Measurements from ENCODE around the gene NR2F2.
"Not testable (repeated sequence)": the region's sequence is repeated elsewhere in the genome, so short reads cannot be mapped to it uniquely, and the experiment has no call there.

Gene NR2F2

GRCh38 chr15:96369351-96369750 is 38.9 kb downstream of the NR2F2 start:
- H3K4me3 ChIP-seq (ENCODE audit: low read length) = no peak overlapping the region
- TF ChIP-seq CTCF (conservative IDR thresholded peaks at IDR 0.05; ENCODE audit: low read length) = no peak
- DNase-seq (ENCODE audit: low read depth) = no peak

- TF ChIP-seq CTCF (conservative IDR thresholded peaks at IDR 0.05; ENCODE audit: low read length) = no peak
- H3K4me3 ChIP-seq (ENCODE audit: low read length) = no peak overlapping the region
- no peak for DNase-seq (ENCODE audit: low read depth)
Observed at GRCh38 chr15:96369825-96370621, 39.5 kb downstream of the NR2F2 start.

GRCh38 chr15:96372554-96372953 is 42.1 kb downstream of the NR2F2 start:
- no peak for DNase-seq (ENCODE audit: low read depth)
- TF ChIP-seq CTCF (conservative IDR thresholded peaks at IDR 0.05; ENCODE audit: low read length) = no peak
- H3K4me3 ChIP-seq (ENCODE audit: low read length) = no peak overlapping the region

GRCh38 chr15:96374499-96374898 is 44.0 kb downstream of the NR2F2 start:
- no peak for DNase-seq (ENCODE audit: low read depth)
- H3K4me3 ChIP-seq (ENCODE audit: low read length) = no peak overlapping the region
- no peak for TF ChIP-seq CTCF (conservative IDR thresholded peaks at IDR 0.05; ENCODE audit: low read length)

GRCh38 chr15:96379592-96379991 is 49.1 kb downstream of the NR2F2 start:
- DNase-seq (ENCODE audit: low read depth); H3K4me3 ChIP-seq (ENCODE audit: low read length): not testable (repeated sequence)

- DNase-seq (ENCODE audit: low read depth) = no peak
- no peak for TF ChIP-seq CTCF (conservative IDR thresholded peaks at IDR 0.05; ENCODE audit: low read length)
- no peak overlapping the region for H3K4me3 ChIP-seq (ENCODE audit: low read length)
Observed at GRCh38 chr15:96381463-96381862, 51.0 kb downstream of the NR2F2 start.

- DNase-seq (ENCODE audit: low read depth) = no peak
- TF ChIP-seq CTCF (conservative IDR thresholded peaks at IDR 0.05; ENCODE audit: low read length) = no peak
- no peak overlapping the region for H3K4me3 ChIP-seq (ENCODE audit: low read length)
Observed at GRCh38 chr15:96385195-96385594, 54.7 kb downstream of the NR2F2 start.
